Ovary (tissue), 3 donors: Measurements from ENCODE around the gene LBX2.

Source experiments
- EP300 ChIP-seq: sonication (generic); formaldehyde crosslinking; IDR thresholded peaks from one replicate; pipeline ENCODE4 v1.6.1; 2017; ENCODE audit warnings: antibody characterized with exemption
- POLR2A ChIP-seq: fragments of 450-650 bp; IDR thresholded peaks from one replicate; pipeline ENCODE4 v1.6.1; 2017; ENCODE audit warnings: antibody characterized with exemption, mild to moderate bottlenecking, moderate library complexity
- TF ChIP-seq, protein P1 (sequence below), 3 donors: fragments of 450-650 bp in 2 of 3; fragments of 200-600 bp in 1 of 3; IDR thresholded peaks; one replicate each; pipeline versions ENCODE4 v1.5.1 to v1.8.0; 2016 to 2022; ENCODE audit warnings: antibody characterized with exemption in 3 of 3, mild to moderate bottlenecking in 1 of 3
- donor health status: DM: no; HTN: no; CAD: no.

DNA sequence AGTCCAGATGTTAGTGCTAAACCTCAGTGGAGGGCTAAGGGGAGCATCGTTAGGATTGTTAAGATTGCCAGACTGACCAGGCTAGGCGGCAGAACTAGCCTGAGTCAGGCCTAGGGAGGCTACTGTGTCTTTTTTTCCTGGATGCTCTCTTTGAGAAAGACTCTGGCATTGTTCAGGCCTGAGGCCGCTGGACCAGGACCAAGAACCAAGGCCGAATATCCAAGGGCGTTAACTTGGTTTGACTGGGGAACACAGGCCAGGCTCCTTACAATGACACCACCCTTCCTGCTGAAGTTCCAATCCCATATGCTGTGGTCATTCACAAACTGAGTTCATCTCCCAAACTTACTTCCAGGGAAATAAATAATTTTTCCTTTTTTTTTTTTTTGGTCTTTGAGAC, 40.9 kb upstream of the LBX2 start:
- no peak for TF ChIP-seq EP300
- TF ChIP-seq, protein P1, sequence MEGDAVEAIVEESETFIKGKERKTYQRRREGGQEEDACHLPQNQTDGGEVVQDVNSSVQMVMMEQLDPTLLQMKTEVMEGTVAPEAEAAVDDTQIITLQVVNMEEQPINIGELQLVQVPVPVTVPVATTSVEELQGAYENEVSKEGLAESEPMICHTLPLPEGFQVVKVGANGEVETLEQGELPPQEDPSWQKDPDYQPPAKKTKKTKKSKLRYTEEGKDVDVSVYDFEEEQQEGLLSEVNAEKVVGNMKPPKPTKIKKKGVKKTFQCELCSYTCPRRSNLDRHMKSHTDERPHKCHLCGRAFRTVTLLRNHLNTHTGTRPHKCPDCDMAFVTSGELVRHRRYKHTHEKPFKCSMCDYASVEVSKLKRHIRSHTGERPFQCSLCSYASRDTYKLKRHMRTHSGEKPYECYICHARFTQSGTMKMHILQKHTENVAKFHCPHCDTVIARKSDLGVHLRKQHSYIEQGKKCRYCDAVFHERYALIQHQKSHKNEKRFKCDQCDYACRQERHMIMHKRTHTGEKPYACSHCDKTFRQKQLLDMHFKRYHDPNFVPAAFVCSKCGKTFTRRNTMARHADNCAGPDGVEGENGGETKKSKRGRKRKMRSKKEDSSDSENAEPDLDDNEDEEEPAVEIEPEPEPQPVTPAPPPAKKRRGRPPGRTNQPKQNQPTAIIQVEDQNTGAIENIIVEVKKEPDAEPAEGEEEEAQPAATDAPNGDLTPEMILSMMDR (IDR thresholded peaks at IDR 0.05): no peak
- no peak for TF ChIP-seq POLR2A
